HEK293T (cell line): Measurements from ENCODE around the gene CST4.

Experiments used
- ARNT ChIP-seq: fragments of 450-650 bp; IDR thresholded peaks from 2 replicates; pipeline ENCODE4 v1.6.1; 2017; ENCODE audit warnings: mild to moderate bottlenecking
- TF ChIP-seq, protein P1 (sequence below): fragments of 450-650 bp; IDR thresholded peaks from 2 replicates; pipeline ENCODE4 v1.6.1; 2016

DNA sequence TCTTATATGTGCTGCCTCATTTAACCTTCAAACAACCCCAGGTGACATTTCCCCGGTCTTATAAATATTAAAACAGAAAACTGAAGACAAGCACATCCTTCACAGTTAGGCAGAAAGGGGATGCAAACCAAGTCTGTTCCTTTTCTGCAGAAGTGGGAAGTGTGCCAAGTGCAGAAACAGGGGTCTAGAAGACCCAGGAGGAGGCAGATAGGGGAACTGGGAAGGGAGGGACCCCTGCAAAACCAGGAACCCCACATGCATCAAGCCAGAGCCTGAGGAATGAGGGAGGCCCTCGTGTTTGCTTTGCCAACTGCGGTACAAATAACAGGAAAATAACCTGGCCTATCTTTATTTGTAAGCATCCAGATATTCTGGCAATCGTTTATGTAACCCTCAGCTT lies 34.1 kb downstream of the CST4 start:
- TF ChIP-seq, protein P1, sequence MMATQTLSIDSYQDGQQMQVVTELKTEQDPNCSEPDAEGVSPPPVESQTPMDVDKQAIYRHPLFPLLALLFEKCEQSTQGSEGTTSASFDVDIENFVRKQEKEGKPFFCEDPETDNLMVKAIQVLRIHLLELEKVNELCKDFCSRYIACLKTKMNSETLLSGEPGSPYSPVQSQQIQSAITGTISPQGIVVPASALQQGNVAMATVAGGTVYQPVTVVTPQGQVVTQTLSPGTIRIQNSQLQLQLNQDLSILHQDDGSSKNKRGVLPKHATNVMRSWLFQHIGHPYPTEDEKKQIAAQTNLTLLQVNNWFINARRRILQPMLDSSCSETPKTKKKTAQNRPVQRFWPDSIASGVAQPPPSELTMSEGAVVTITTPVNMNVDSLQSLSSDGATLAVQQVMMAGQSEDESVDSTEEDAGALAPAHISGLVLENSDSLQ: no peak
- no peak for TF ChIP-seq ARNT
